HepG2 (cell line): ENCODE measurements around the gene PIP5K1A. TPM values are rescaled to one million over a fixed set of nuclear protein-coding genes. Genes with fewer than 3 reads are reported as not detected.

ENCODE experiments used
- FLYWCH1 ChIP-seq: sonication (generic); formaldehyde crosslinking; IDR thresholded peaks from 2 replicates; pipeline ENCODE4 v1.8.1; 2023; ENCODE audit warnings: mild to moderate bottlenecking, missing genetic modification reagents
- FOXO4 ChIP-seq: sonication (generic); formaldehyde crosslinking; conservative IDR thresholded peaks from 2 replicates; pipeline ENCODE4 v1.8.1; 2023; ENCODE audit warnings: missing genetic modification reagents
- JUNB ChIP-seq: sonication (generic); formaldehyde crosslinking; IDR thresholded peaks from 2 replicates; pipeline ENCODE4 v1.8.0; 2022; ENCODE audit warnings: missing genetic modification reagents, mild to moderate bottlenecking, borderline replicate concordance
- MED1 ChIP-seq: sonication (generic); formaldehyde crosslinking; IDR thresholded peaks from 2 replicates; pipeline ENCODE4 v1.4.0; 2020; ENCODE audit warnings: missing genetic modification reagents
- NAIF1 ChIP-seq: sonication (generic); formaldehyde crosslinking; IDR thresholded peaks from 2 replicates; pipeline ENCODE4 v1.5.0; 2020; ENCODE audit warnings: mild to moderate bottlenecking, missing genetic modification reagents, borderline replicate concordance
- RARG ChIP-seq: sonication (generic); formaldehyde crosslinking; IDR thresholded peaks from 2 replicates; pipeline ENCODE4 v1.4.0; 2020; ENCODE audit warnings: low read depth, mild to moderate bottlenecking, missing genetic modification reagents
- SCMH1 ChIP-seq: sonication (generic); formaldehyde crosslinking; IDR thresholded peaks from 2 replicates; pipeline ENCODE4 v1.9.0; 2021; ENCODE audit warnings: missing genetic modification reagents, mild to moderate bottlenecking, borderline replicate concordance
- SP5 ChIP-seq: IDR thresholded peaks from 2 replicates; pipeline ENCODE4 v1.6.1; 2016; ENCODE audit warnings: low read depth, borderline replicate concordance
- SRF ChIP-seq: IDR thresholded peaks from 2 replicates; pipeline ENCODE4 v1.6.1; 2011; ENCODE audit warnings: mild to moderate bottlenecking, low read depth, low read length, moderate library complexity
- SRSF9 ChIP-seq: fragments of 200-400 bp; formaldehyde crosslinking; IDR thresholded peaks from 2 replicates; pipeline ENCODE4 v1.6.1; 2018; ENCODE audit warnings: borderline replicate concordance, mild to moderate bottlenecking, low read depth, low read length; ENCODE audit not compliant: insufficient read depth, poor library complexity, severe bottlenecking
- ZBTB2 ChIP-seq: sonication (generic); formaldehyde crosslinking; IDR thresholded peaks from 2 replicates; pipeline ENCODE4 v1.8.0; 2022; ENCODE audit warnings: low read depth, missing genetic modification reagents
- ZFP62 ChIP-seq: sonication (generic); formaldehyde crosslinking; IDR thresholded peaks from 2 replicates; pipeline ENCODE4 v1.4.0; 2020; ENCODE audit warnings: missing genetic modification reagents
- ZNF235 ChIP-seq: sonication (generic); formaldehyde crosslinking; IDR thresholded peaks from 2 replicates; pipeline ENCODE4 v1.8.1; 2023; ENCODE audit warnings: mild to moderate bottlenecking, missing genetic modification reagents, borderline replicate concordance
- ZNF616 ChIP-seq: sonication (generic); formaldehyde crosslinking; IDR thresholded peaks from 2 replicates; pipeline ENCODE4 v1.5.0; 2020; ENCODE audit warnings: low read depth, mild to moderate bottlenecking, missing genetic modification reagents
- ZNF724P ChIP-seq: sonication (generic); formaldehyde crosslinking; IDR thresholded peaks from 2 replicates; pipeline ENCODE4 v1.8.0; 2022; ENCODE audit warnings: missing genetic modification reagents, borderline replicate concordance
- ZNF850 ChIP-seq: sonication (generic); formaldehyde crosslinking; conservative IDR thresholded peaks from 2 replicates; pipeline ENCODE4 v1.9.0; 2021; ENCODE audit warnings: mild to moderate bottlenecking, missing genetic modification reagents
- polyA plus RNA-seq, 8 experiments: library from polyadenylated mRNA; depleted of rRNA in 3 of 8; stranded (reverse) in 7 of 8; unstranded in 1 of 8; fragments of >200 nt; fragmentation: Illumina TruSeq in 4 of 8; extraction: Trizol in 4 of 8; gene quantifications; 2 replicates each; pipeline versions ENCODE4 v1.2.1 to v1.2.3, GENCODE V29; 2011 to 2016; ENCODE audit warnings: low read depth in 4 of 8, missing spikeins in 1 of 8, mixed read lengths in 1 of 8; ENCODE audit not compliant: insufficient read depth in 1 of 8
- total RNA-seq, 5 experiments: library from RNA; depleted of rRNA; stranded (reverse); fragments of >200 nt; fragmentation: Illumina TruSeq; extraction: Trizol; gene quantifications; 2 replicates each; pipeline ENCODE4 v1.2.3, GENCODE V29; 2016; ENCODE audit warnings: low read depth in 1 of 5
- TF ChIP-seq, protein P1 (sequence below), 2 experiments: sonication (generic) in 1 of 2; formaldehyde crosslinking in 1 of 2; IDR thresholded peaks; 2 replicates each; pipeline versions ENCODE4 v1.6.1 to v1.9.0; 2014 to 2022; ENCODE audit warnings: antibody characterized with exemption in 1 of 2, borderline replicate concordance in 1 of 2, inconsistent platforms in 1 of 2, low read depth in 1 of 2, missing genetic modification reagents in 1 of 2

PIP5K1A gene
- total and polyA plus RNA-seq, 2 of the 13 experiments (the other 11 are each of a cell fraction or from before 2014, with no cell fraction given): 45.3 to 65.1 TPM

- TF ChIP-seq JUNB (CRISPR knock-in tag) (0 out of 2 replicates have a peak, but pooled peaks have one; percentile 57), ZBTB2 (no peak), SRSF9 (no peak), NAIF1 (CRISPR knock-in tag) (peak; percentile 73; the same call in 1 of the 2 replicates), ZNF235 (CRISPR knock-in tag) (no peak), SP5 (CRISPR knock-in tag) (0 out of 2 replicates have a peak, but pooled peaks have one; percentile 6), ZNF850 (no peak), MED1 (peak; percentile 67), SRF (no peak), ZNF724P (CRISPR knock-in tag) (0 out of 2 replicates have a peak, but pooled peaks have one; percentile 15), FLYWCH1 (no peak), ZFP62 (CRISPR knock-in tag) (no peak), RARG (CRISPR knock-in tag) (no peak), ZNF616 (CRISPR knock-in tag) (no peak), SCMH1 (CRISPR knock-in tag) (no peak), FOXO4 (CRISPR knock-in tag) (no peak)
- TF ChIP-seq, protein P1, sequence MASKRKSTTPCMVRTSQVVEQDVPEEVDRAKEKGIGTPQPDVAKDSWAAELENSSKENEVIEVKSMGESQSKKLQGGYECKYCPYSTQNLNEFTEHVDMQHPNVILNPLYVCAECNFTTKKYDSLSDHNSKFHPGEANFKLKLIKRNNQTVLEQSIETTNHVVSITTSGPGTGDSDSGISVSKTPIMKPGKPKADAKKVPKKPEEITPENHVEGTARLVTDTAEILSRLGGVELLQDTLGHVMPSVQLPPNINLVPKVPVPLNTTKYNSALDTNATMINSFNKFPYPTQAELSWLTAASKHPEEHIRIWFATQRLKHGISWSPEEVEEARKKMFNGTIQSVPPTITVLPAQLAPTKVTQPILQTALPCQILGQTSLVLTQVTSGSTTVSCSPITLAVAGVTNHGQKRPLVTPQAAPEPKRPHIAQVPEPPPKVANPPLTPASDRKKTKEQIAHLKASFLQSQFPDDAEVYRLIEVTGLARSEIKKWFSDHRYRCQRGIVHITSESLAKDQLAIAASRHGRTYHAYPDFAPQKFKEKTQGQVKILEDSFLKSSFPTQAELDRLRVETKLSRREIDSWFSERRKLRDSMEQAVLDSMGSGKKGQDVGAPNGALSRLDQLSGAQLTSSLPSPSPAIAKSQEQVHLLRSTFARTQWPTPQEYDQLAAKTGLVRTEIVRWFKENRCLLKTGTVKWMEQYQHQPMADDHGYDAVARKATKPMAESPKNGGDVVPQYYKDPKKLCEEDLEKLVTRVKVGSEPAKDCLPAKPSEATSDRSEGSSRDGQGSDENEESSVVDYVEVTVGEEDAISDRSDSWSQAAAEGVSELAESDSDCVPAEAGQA (IDR thresholded peaks at IDR 0.05; ENCODE audit: low read depth): no peak; the same call in none of the 2 replicates
- TF ChIP-seq, protein P1 (CRISPR knock-in tag; IDR thresholded peaks at IDR 0.05; ENCODE audit: borderline replicate concordance): no peak
Measured at GRCh38 chr1:151198254-151199127, at the start of gene PIP5K1A (continued).
